Measurements from ENCODE around the gene VAPB. TPM values are rescaled to one million over a fixed set of nuclear protein-coding genes. Genes with fewer than 3 reads are reported as not detected.

Gene VAPB
- total RNA-seq, 1 experiment from 2014 or later: 51.1 TPM

DNA sequence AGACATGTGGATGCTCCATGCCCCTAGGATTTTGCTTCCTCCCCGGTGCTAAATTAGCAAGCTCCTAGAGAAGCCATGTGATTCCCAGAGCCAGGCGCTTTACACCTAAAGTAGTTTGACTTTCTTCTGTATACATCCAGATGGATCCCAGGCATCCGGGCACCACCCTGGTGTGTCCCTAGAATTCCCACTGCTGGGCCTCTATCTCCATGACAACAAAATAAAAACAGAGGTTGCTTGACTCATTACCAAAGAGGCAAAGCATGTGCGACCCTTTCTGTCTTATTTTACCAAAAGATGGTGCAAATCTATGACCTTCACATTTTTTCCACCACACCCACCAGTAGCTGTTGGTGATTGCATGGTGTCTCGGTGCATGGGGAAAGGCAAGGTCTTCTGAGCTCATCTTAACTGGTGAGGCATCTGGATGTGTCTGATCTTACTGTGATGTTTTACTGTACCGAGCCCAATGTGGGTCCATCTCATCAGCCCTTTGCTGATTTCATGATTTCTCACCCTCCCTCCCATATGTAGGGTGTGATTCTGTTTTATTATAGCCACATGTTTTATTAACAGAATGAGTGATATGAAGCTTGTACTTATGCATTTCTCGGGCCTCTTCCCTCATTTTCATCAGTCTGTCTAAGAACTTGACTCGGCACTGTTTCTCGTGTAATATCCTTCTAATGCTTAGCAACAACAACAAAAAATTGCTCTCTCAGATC lies 27.4 kb upstream of the VAPB start:
- H3K9me2 ChIP-seq (ENCODE audit: insufficient read depth): no peaks in the 10 kb centered on the region
- no peaks in the 10 kb centered on the region for H3K9me3 ChIP-seq (ENCODE audit: control insufficient read depth in 1 of 2, insufficient read depth in 1 of 2, low read depth in 1 of 2, low read length in 2 of 2)
- H3K27ac ChIP-seq (ENCODE audit: low read depth, low read length): no peak overlapping the region
- ChIA-PET RAD21 (ENCODE audit: low non-redundant PET in 1 of 2, low total read pairs in 2 of 2, uncharacterized antibody in 2 of 2, unreplicated experiment in 2 of 2) (no interaction called here), POLR2A (no interaction called here), CTCF (no interaction called here)
- ATAC-seq (no peak), DNase-seq (ENCODE audit: low read depth, low spot score) (no peak)
- intact Hi-C loops (cut with micrococcal nuclease): no loop called here
- BruUV-seq (replicated peaks): no TSS peak
- H3K9ac ChIP-seq (ENCODE audit: low read length): no peak overlapping the region
- no peak overlapping the region for H3K4me2 ChIP-seq (ENCODE audit: low read length)
- no peaks in the 10 kb centered on the region for H4K20me1 ChIP-seq (ENCODE audit: insufficient read depth)
- TF ChIP-seq, protein P1, sequence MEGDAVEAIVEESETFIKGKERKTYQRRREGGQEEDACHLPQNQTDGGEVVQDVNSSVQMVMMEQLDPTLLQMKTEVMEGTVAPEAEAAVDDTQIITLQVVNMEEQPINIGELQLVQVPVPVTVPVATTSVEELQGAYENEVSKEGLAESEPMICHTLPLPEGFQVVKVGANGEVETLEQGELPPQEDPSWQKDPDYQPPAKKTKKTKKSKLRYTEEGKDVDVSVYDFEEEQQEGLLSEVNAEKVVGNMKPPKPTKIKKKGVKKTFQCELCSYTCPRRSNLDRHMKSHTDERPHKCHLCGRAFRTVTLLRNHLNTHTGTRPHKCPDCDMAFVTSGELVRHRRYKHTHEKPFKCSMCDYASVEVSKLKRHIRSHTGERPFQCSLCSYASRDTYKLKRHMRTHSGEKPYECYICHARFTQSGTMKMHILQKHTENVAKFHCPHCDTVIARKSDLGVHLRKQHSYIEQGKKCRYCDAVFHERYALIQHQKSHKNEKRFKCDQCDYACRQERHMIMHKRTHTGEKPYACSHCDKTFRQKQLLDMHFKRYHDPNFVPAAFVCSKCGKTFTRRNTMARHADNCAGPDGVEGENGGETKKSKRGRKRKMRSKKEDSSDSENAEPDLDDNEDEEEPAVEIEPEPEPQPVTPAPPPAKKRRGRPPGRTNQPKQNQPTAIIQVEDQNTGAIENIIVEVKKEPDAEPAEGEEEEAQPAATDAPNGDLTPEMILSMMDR (IDR thresholded peaks at IDR 0.05 in 2 of 3, conservative IDR thresholded peaks at IDR 0.05 in 1 of 3; ENCODE audit: borderline replicate concordance in 1 of 3, insufficient read depth in 1 of 3, low read depth in 2 of 3, low read length in 2 of 3): no peak
- no peak for TF ChIP-seq SIN3A (IDR thresholded peaks at IDR 0.05; ENCODE audit: low read depth)
- TF ChIP-seq POLR2A (IDR thresholded peaks at IDR 0.05; ENCODE audit: borderline replicate concordance, extremely low read depth, insufficient read depth, insufficient read length): no peak
- TF ChIP-seq ZFX (IDR thresholded peaks at IDR 0.05): no peak
- TF ChIP-seq TCF7L2 (IDR thresholded peaks at IDR 0.05; ENCODE audit: borderline replicate concordance, extremely low read depth, insufficient read depth, insufficient read length): no peak
- no peak for TF ChIP-seq CEBPB (IDR thresholded peaks at IDR 0.05; ENCODE audit: low read depth)
- H3K36me3 ChIP-seq (ENCODE audit: control insufficient read depth in 1 of 2, insufficient read depth in 2 of 2, low read length in 2 of 2): no peaks in the 10 kb centered on the region
- no peak overlapping the region for H2AFZ ChIP-seq (ENCODE audit: low read depth, low read length, poor library complexity, severe bottlenecking)
- no peaks in the 10 kb centered on the region; a peak in 1 of 4 replicates for H3K4me1 ChIP-seq (ENCODE audit: control insufficient read depth in 1 of 2, insufficient read depth in 2 of 2, low read length in 2 of 2)
- H3K27me3 ChIP-seq (ENCODE audit: insufficient read depth, low read length): no peaks in the 10 kb centered on the region
- H3K4me3 ChIP-seq (replicated peaks in 1 of 2; ENCODE audit: low read depth in 1 of 2, low read length in 2 of 2): no peak overlapping the region
- H3K79me2 ChIP-seq (ENCODE audit: insufficient read depth, low read length): no peaks in the 10 kb centered on the region

- H3K9me3 ChIP-seq (ENCODE audit: control insufficient read depth in 1 of 2, insufficient read depth in 1 of 2, low read depth in 1 of 2, low read length in 2 of 2): no peaks in the 10 kb centered on the region
- intact Hi-C loops (cut with micrococcal nuclease): no loop called here
- H3K79me2 ChIP-seq (ENCODE audit: insufficient read depth, low read length): no peaks in the 10 kb centered on the region
- no peaks in the 10 kb centered on the region for H3K27me3 ChIP-seq (ENCODE audit: insufficient read depth, low read length)
- H3K36me3 ChIP-seq (ENCODE audit: control insufficient read depth in 1 of 2, insufficient read depth in 2 of 2, low read length in 2 of 2): no peaks in the 10 kb centered on the region
- RAD21 ChIA-PET (ENCODE audit: low non-redundant PET in 1 of 2, low total read pairs in 2 of 2, uncharacterized antibody in 2 of 2, unreplicated experiment in 2 of 2): no interaction called here
- no peaks in the 10 kb centered on the region; a peak in 1 of 4 replicates for H3K4me1 ChIP-seq (ENCODE audit: control insufficient read depth in 1 of 2, insufficient read depth in 2 of 2, low read length in 2 of 2)
- no peak for ATAC-seq
- no peak for TF ChIP-seq JUND (IDR thresholded peaks at IDR 0.05)
- no peak overlapping the region for H2AFZ ChIP-seq (ENCODE audit: low read depth, low read length, poor library complexity, severe bottlenecking)
- H3K9ac ChIP-seq (ENCODE audit: low read length): no peak overlapping the region
- DNase-seq (ENCODE audit: low read depth, low spot score): no peak
- H3K27ac ChIP-seq (ENCODE audit: low read depth, low read length): no peak overlapping the region
- CTCF ChIA-PET: no interaction called here
- POLR2A ChIA-PET: interaction anchor here (0.6 kb wide), 1 partner anchor 253 kb away, joined by 3 read pairs; no protein-coding TSS in a partner anchor
- no peak overlapping the region for H3K4me2 ChIP-seq (ENCODE audit: low read length)
- no peaks in the 10 kb centered on the region for H3K9me2 ChIP-seq (ENCODE audit: insufficient read depth)
- no peaks in the 10 kb centered on the region for H4K20me1 ChIP-seq (ENCODE audit: insufficient read depth)
- BruUV-seq (replicated peaks): no TSS peak
- H3K4me3 ChIP-seq (replicated peaks in 1 of 2; ENCODE audit: low read depth in 1 of 2, low read length in 2 of 2): no peak overlapping the region
Observed at GRCh38 chr20:58362206-58362516, 26.9 kb upstream of the VAPB start.
